ENCODE measurements around the gene TRAF3.

DNA sequence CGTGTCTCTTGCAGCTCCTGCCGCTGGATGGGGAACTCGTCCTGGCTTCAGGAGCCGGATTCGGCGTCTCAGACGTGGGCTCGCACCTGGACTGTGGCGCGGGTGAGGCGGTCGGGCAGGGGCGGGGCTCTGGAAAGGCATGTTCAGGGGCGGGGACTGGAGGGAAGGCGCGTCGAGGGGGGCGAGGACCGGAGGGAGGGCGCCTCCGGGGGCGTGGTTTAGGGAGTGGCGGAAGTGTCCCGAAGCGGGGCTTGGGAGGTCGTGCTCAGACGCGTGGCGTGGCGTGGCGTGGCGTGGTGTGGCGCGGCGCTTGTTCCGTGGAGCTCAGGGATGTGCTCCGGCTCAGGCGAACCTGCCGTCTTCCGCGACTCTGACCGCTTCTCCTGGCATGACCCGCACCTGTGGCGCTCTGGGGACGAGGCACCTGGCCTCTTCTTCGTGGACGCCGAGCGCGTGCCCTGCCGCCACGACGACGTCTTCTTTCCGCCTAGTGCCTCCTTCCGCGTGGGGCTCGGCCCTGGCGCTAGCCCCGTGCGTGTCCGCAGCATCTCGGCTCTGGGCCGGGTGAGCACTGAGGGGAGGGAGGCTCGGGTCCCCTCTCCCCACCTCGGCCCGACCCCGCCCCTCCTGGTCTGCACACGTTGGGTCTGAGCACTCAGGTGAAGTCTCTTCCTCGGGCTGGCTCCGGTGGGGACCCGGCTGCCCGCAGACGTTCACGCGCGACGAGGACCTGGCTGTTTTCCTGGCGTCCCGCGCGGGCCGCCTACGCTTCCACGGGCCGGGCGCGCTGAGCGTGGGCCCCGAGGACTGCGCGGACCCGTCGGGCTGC, 151.4 kb downstream of the TRAF3 start:
- TF ChIP-seq, protein P1, sequence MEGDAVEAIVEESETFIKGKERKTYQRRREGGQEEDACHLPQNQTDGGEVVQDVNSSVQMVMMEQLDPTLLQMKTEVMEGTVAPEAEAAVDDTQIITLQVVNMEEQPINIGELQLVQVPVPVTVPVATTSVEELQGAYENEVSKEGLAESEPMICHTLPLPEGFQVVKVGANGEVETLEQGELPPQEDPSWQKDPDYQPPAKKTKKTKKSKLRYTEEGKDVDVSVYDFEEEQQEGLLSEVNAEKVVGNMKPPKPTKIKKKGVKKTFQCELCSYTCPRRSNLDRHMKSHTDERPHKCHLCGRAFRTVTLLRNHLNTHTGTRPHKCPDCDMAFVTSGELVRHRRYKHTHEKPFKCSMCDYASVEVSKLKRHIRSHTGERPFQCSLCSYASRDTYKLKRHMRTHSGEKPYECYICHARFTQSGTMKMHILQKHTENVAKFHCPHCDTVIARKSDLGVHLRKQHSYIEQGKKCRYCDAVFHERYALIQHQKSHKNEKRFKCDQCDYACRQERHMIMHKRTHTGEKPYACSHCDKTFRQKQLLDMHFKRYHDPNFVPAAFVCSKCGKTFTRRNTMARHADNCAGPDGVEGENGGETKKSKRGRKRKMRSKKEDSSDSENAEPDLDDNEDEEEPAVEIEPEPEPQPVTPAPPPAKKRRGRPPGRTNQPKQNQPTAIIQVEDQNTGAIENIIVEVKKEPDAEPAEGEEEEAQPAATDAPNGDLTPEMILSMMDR (IDR thresholded peaks at IDR 0.05; ENCODE audit: borderline replicate concordance, extremely low read depth, low read length, poor library complexity, severe bottlenecking) = no peak
- no peak for TF ChIP-seq EZH2 (IDR thresholded peaks at IDR 0.05; ENCODE audit: borderline replicate concordance, low read depth, low read length, severe bottlenecking)

Data from DND-41 (cell line).